Keratinocyte (primary cell): ENCODE results near the gene STXBP5L. TPM values are rescaled to one million over a fixed set of nuclear protein-coding genes. Genes with fewer than 3 reads are reported as not detected.

Source experiments
- DNase-seq: peaks from one replicate; pipeline ENCODE4 v3.0.0-alpha.2; 2011; ENCODE audit warnings: low read depth, missing footprints, low spot score
- FAIRE-seq: peaks from 2 replicates; lab custom pipeline; 2011; peaks lifted over from hg19 to GRCh38; lab: Jason Lieb, UNC
- H2AFZ ChIP-seq: 2 replicates; pipeline ENCODE4 v1.6.0; 2012; ENCODE audit warnings: low read length, control low read depth, inconsistent platforms; ENCODE audit not compliant: control insufficient read depth
- H3K27ac ChIP-seq: 2 replicates; pipeline ENCODE4 v1.5.1; 2011; ENCODE audit warnings: low read length; ENCODE audit not compliant: control insufficient read depth, insufficient read depth
- H3K27me3 ChIP-seq: 3 replicates; pipeline ENCODE4 v1.6.0; 2011; ENCODE audit warnings: low read length; ENCODE audit not compliant: control insufficient read depth, insufficient read depth; ENCODE audit errors: extremely low read depth
- H3K36me3 ChIP-seq, 2 experiments: 2 replicates in 1 of 2; 3 replicates in 1 of 2; pipeline ENCODE4 v1.5.1; 2011; ENCODE audit warnings: low read length in 2 of 2, mild to moderate bottlenecking in 1 of 2; ENCODE audit not compliant: control insufficient read depth in 2 of 2, insufficient read depth in 2 of 2; ENCODE audit errors: extremely low read depth in 1 of 2
- H3K4me1 ChIP-seq: 3 replicates; pipeline ENCODE4 v1.5.1; 2011; ENCODE audit warnings: low read length; ENCODE audit not compliant: control insufficient read depth, insufficient read depth; ENCODE audit errors: extremely low read depth
- H3K4me2 ChIP-seq: 3 replicates; pipeline ENCODE4 v1.6.0; 2011; ENCODE audit warnings: low read depth, low read length; ENCODE audit not compliant: control insufficient read depth, insufficient read depth; ENCODE audit errors: extremely low read depth
- H3K4me3 ChIP-seq, 3 experiments: fragments of 200-600 bp in 1 of 3; sonication (generic) in 1 of 3; 2 replicates in 2 of 3; 3 replicates in 1 of 3; pipeline ENCODE4 v1.5.1; 2011 to 2016; ENCODE audit warnings: low read length in 3 of 3, mild to moderate bottlenecking in 3 of 3, control low read depth in 2 of 3, inconsistent platforms in 1 of 3, low read depth in 1 of 3, mixed read lengths in 1 of 3, mixed run types in 1 of 3, moderate library complexity in 1 of 3; ENCODE audit not compliant: control insufficient read depth in 2 of 3, insufficient read depth in 2 of 3; ENCODE audit errors: extremely low read depth in 1 of 3
- H3K79me2 ChIP-seq: 2 replicates; pipeline ENCODE4 v1.6.0; 2012; ENCODE audit warnings: low read length; ENCODE audit not compliant: control insufficient read depth, insufficient read depth
- H3K9ac ChIP-seq: 3 replicates; pipeline ENCODE4 v1.6.0; 2011; ENCODE audit warnings: low read length; ENCODE audit not compliant: control insufficient read depth, insufficient read depth; ENCODE audit errors: extremely low read depth
- H3K9me1 ChIP-seq: 3 replicates; pipeline ENCODE4 v1.6.0; 2011; ENCODE audit warnings: low read length; ENCODE audit not compliant: control insufficient read depth, insufficient read depth; ENCODE audit errors: extremely low read depth
- H3K9me3 ChIP-seq: 2 replicates; pipeline ENCODE4 v1.5.1; 2012; ENCODE audit warnings: low read depth, low read length; ENCODE audit not compliant: control insufficient read depth
- H4K20me1 ChIP-seq: 3 replicates; pipeline ENCODE4 v1.6.0; 2011; ENCODE audit warnings: low read length; ENCODE audit not compliant: control insufficient read depth, insufficient read depth; ENCODE audit errors: extremely low read depth
- EZH2 ChIP-seq: IDR thresholded peaks from one replicate; pipeline ENCODE4 v1.6.1; 2012; ENCODE audit warnings: inconsistent platforms, mild to moderate bottlenecking, low read length, moderate library complexity
- dilution Hi-C: fragments of 300-500 bp; cut with MboI; formaldehyde crosslinking; loops from one replicate; pipeline ENCODE4 v1.7.0; 2020; ENCODE audit warnings: low sequenced_read_pairs; ENCODE audit not compliant: extremely low pct_ligation_motif_present
- polyA plus RNA-seq, 5 experiments: library from polyadenylated mRNA; depleted of rRNA in 3 of 5; stranded (reverse) in 3 of 5; stranded (forward) in 1 of 5; unstranded in 1 of 5; fragments of >200 nt; gene quantifications; 1 replicate in 1 of 5; 2 replicates in 3 of 5; 3 replicates in 1 of 5; pipeline versions ENCODE4 v1.2.1 to v1.2.3, GENCODE V29; 2011 to 2012; ENCODE audit warnings: missing spikeins in 2 of 5, low read depth in 1 of 5, low replicate concordance in 1 of 5
- TF ChIP-seq, protein P1 (sequence below), 3 experiments: IDR thresholded peaks in 1 of 3; conservative IDR thresholded peaks in 1 of 3; optimal IDR thresholded peaks in 1 of 3; 2 replicates in 2 of 3; 3 replicates in 1 of 3; pipeline versions ENCODE3 to v1.5.1; 2011; ENCODE audit warnings: low read length in 3 of 3, mild to moderate bottlenecking in 3 of 3, moderate library complexity in 2 of 3, control low read depth in 1 of 3, inconsistent platforms in 1 of 3; ENCODE audit not compliant: insufficient read depth in 2 of 3; ENCODE audit errors: extremely low read depth in 1 of 3

STXBP5L gene
- polyA plus RNA-seq, 1 donor (not counting 4 experiments of a cell fraction or from before 2014, with no cell fraction given), result not detected

DNA sequence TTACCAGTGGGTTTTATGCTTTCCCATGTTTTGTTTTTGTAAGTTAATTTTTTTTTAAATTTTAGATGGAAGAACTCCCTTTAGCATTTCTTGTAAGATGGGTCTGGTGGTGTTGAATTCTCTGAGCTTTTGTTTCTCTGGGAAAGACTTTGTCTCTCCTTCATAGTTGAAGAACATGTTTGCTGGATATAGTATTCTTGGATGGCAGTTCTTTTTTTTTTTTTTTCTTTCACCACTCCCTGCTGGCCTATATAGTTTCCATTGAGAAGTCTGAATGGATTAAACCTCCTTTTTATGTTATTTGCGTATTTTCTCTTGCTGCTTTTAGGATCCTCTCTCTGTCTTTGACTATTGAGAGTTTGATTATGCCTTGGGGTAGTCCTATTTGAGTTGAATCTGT is 18.1 kb downstream of the STXBP5L start:
- FAIRE-seq (no peak), DNase-seq (no peak)
- Histone ChIP-seq H3K4me1 (no peaks in the 10 kb centered on the region), H3K9ac (no peak overlapping the region), H4K20me1 (no peaks in the 10 kb centered on the region), H3K9me1 (no peaks in the 10 kb centered on the region), H3K79me2 (no peaks in the 10 kb centered on the region), H3K9me3 (no peaks in the 10 kb centered on the region), H3K36me3 (no peaks in the 10 kb centered on the region), H3K4me2 (no peak overlapping the region), H3K4me3 (no peak overlapping the region), H3K27ac (no peak overlapping the region), H2AFZ (no peak overlapping the region), H3K27me3 (no peaks in the 10 kb centered on the region)
- dilution Hi-C loops, result no loop called here
- TF ChIP-seq EZH2, result no peak
- TF ChIP-seq, protein P1, sequence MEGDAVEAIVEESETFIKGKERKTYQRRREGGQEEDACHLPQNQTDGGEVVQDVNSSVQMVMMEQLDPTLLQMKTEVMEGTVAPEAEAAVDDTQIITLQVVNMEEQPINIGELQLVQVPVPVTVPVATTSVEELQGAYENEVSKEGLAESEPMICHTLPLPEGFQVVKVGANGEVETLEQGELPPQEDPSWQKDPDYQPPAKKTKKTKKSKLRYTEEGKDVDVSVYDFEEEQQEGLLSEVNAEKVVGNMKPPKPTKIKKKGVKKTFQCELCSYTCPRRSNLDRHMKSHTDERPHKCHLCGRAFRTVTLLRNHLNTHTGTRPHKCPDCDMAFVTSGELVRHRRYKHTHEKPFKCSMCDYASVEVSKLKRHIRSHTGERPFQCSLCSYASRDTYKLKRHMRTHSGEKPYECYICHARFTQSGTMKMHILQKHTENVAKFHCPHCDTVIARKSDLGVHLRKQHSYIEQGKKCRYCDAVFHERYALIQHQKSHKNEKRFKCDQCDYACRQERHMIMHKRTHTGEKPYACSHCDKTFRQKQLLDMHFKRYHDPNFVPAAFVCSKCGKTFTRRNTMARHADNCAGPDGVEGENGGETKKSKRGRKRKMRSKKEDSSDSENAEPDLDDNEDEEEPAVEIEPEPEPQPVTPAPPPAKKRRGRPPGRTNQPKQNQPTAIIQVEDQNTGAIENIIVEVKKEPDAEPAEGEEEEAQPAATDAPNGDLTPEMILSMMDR (optimal IDR thresholded peaks at IDR 0.05 in 1 of 3, IDR thresholded peaks at IDR 0.05 in 1 of 3, conservative IDR thresholded peaks at IDR 0.05 in 1 of 3; ENCODE audit: extremely low read depth in 1 of 3, insufficient read depth in 2 of 3, low read length in 3 of 3), result no peak

DNA sequence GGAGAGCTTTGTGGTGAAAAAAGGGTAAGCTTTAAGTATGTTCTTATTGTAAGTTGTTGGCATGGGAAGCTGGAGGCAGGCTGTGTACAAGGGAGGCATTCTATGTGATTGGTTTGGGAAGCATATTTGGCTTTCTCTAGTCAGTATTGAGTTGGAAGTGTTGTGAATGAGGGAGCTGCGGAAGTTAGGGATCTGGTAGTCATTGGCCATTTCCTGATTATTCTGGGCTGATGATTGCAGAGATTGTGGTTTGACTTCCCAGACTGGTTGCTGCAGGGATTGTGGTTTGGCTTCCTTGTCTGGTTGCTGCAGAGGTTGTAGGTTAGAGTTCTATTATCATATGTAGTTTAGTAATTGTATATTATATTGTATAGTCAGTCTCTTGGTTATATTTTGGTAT is 21.0 kb downstream of the STXBP5L start:
- no peak for FAIRE-seq

More for the DNA sequence above, 21.0 kb downstream of the STXBP5L start:
- Histone ChIP-seq H3K9me3 (no peaks in the 10 kb centered on the region), H3K4me1 (no peaks in the 10 kb centered on the region), H3K4me2 (no peak overlapping the region), H3K79me2 (no peaks in the 10 kb centered on the region), H2AFZ (no peak overlapping the region), H3K9me1 (no peaks in the 10 kb centered on the region), H3K36me3 (no peaks in the 10 kb centered on the region), H4K20me1 (no peaks in the 10 kb centered on the region), H3K27ac (no peak overlapping the region), H3K4me3 (no peak overlapping the region), H3K27me3 (no peaks in the 10 kb centered on the region), H3K9ac (no peak overlapping the region)
- dilution Hi-C loops, result no loop called here
- TF ChIP-seq, protein P1 (optimal IDR thresholded peaks at IDR 0.05 in 1 of 3, IDR thresholded peaks at IDR 0.05 in 1 of 3, conservative IDR thresholded peaks at IDR 0.05 in 1 of 3; ENCODE audit: extremely low read depth in 1 of 3, insufficient read depth in 2 of 3, low read length in 3 of 3), result no peak
- TF ChIP-seq EZH2, result no peak
- no peak for DNase-seq
